H1 (cell line): ENCODE measurements around the gene PEX6. TPM values are rescaled to one million over a fixed set of nuclear protein-coding genes. Genes with fewer than 3 reads are reported as not detected.

Source experiments
- ASH2L ChIP-seq: fragments of 200-600, 300-600 bp; sonication (generic); IDR thresholded peaks from one replicate; pipeline ENCODE4 v1.7.1; 2017; ENCODE audit warnings: low read length
- BCL11A ChIP-seq, 2 experiments: IDR thresholded peaks; one replicate each; pipeline ENCODE4 v1.6.1; 2011; ENCODE audit warnings: low read depth in 2 of 2, low read length in 2 of 2, mild to moderate bottlenecking in 2 of 2
- CEBPB ChIP-seq: IDR thresholded peaks from 2 replicates; pipeline ENCODE4 v1.6.1; 2012; ENCODE audit warnings: low read depth, low read length
- CREB1 ChIP-seq: IDR thresholded peaks from 2 replicates; pipeline ENCODE4 v1.6.1; 2012; ENCODE audit warnings: inconsistent platforms
- EZH2 ChIP-seq: fragments of 200-600 bp; sonication (generic); IDR thresholded peaks from 2 replicates; pipeline ENCODE4 v1.7.1; 2012; ENCODE audit warnings: low read depth, mild to moderate bottlenecking, moderate library complexity, low read length, inconsistent platforms; ENCODE audit not compliant: severe bottlenecking
- GABPA ChIP-seq: IDR thresholded peaks from 2 replicates; pipeline ENCODE4 v1.6.1; 2011; ENCODE audit warnings: mild to moderate bottlenecking, low read length, moderate library complexity, borderline replicate concordance; ENCODE audit not compliant: insufficient read depth
- HDAC2 ChIP-seq, 2 experiments: fragments of 300-600 bp in 1 of 2; sonication (generic) in 1 of 2; IDR thresholded peaks; 2 replicates each; pipeline ENCODE4 v1.6.1; 2011 to 2012; ENCODE audit warnings: low read depth in 2 of 2, low read length in 2 of 2, mild to moderate bottlenecking in 2 of 2, moderate library complexity in 2 of 2, borderline replicate concordance in 1 of 2, inconsistent platforms in 1 of 2
- HDAC6 ChIP-seq: IDR thresholded peaks from one replicate; pipeline ENCODE4 v1.7.1; 2012; ENCODE audit warnings: low read depth, mild to moderate bottlenecking, inconsistent platforms, low read length, moderate library complexity
- KDM1A ChIP-seq: fragments of 200-600, 300-600 bp; sonication (generic); IDR thresholded peaks from 2 replicates; pipeline ENCODE4 v1.7.1; 2016; ENCODE audit warnings: mild to moderate bottlenecking, low read length, borderline replicate concordance
- KDM4A ChIP-seq: IDR thresholded peaks from one replicate; pipeline ENCODE4 v1.7.1; 2012; ENCODE audit warnings: low read depth, mild to moderate bottlenecking, moderate library complexity, low read length, inconsistent platforms; ENCODE audit not compliant: severe bottlenecking
- MAFK ChIP-seq: IDR thresholded peaks from 2 replicates; pipeline ENCODE4 v1.6.1; 2012; ENCODE audit warnings: low read depth, mild to moderate bottlenecking, improper control_type of control experiment, low read length
- POLR2A ChIP-seq, 2 experiments: IDR thresholded peaks; 1 replicate in 1 of 2; 2 replicates in 1 of 2; pipeline ENCODE4 v1.6.1; 2011; ENCODE audit warnings: low read depth in 2 of 2, low read length in 2 of 2, mild to moderate bottlenecking in 2 of 2; ENCODE audit errors: control extremely low read depth in 1 of 2
- RAD21 ChIP-seq, 2 experiments: IDR thresholded peaks in 1 of 2; conservative IDR thresholded peaks in 1 of 2; 2 replicates each; pipeline ENCODE4 v1.6.1; 2011; ENCODE audit warnings: low read depth in 2 of 2, low read length in 2 of 2, improper control_type of control experiment in 1 of 2, inconsistent platforms in 1 of 2, mild to moderate bottlenecking in 1 of 2, moderate library complexity in 1 of 2
- RBBP5 ChIP-seq: IDR thresholded peaks from 2 replicates; pipeline ENCODE4 v1.7.1; 2012; ENCODE audit warnings: low read depth, mild to moderate bottlenecking, inconsistent platforms, low read length, moderate library complexity, borderline replicate concordance
- RFX5 ChIP-seq: IDR thresholded peaks from 2 replicates; pipeline ENCODE4 v1.6.1; 2011; ENCODE audit warnings: low read depth, low read length, improper control_type of control experiment, borderline replicate concordance
- SIN3A ChIP-seq, 2 experiments: IDR thresholded peaks in 1 of 2; conservative IDR thresholded peaks in 1 of 2; 2 replicates each; pipeline ENCODE4 v1.6.1; 2011 to 2012; ENCODE audit warnings: low read length in 2 of 2, improper control_type of control experiment in 1 of 2, low read depth in 1 of 2, mild to moderate bottlenecking in 1 of 2
- SIX5 ChIP-seq: IDR thresholded peaks from 2 replicates; pipeline ENCODE4 v1.6.1; 2011; ENCODE audit warnings: mild to moderate bottlenecking, low read depth, low read length
- SP1 ChIP-seq: IDR thresholded peaks from 2 replicates; pipeline ENCODE4 v1.6.1; 2011; ENCODE audit warnings: low read depth, low read length
- SP4 ChIP-seq: IDR thresholded peaks from 2 replicates; pipeline ENCODE4 v1.6.1; 2012; ENCODE audit warnings: low read length, inconsistent platforms
- TCF12 ChIP-seq: IDR thresholded peaks from 2 replicates; pipeline ENCODE4 v1.6.1; 2011; ENCODE audit warnings: low read depth, mild to moderate bottlenecking, low read length
- polyA plus RNA-seq, 7 experiments: library from polyadenylated mRNA; depleted of rRNA in 3 of 7; stranded (reverse) in 5 of 7; unstranded in 2 of 7; fragments of >200 nt in 5 of 7; fragments of 200-250 nt in 2 of 7; gene quantifications; 1 replicate in 5 of 7; 2 replicates in 1 of 7; 4 replicates in 1 of 7; pipeline versions ENCODE4 v1.2.1 to v1.2.3, GENCODE V29; 2011 to 2013; ENCODE audit warnings: missing spikeins in 2 of 7, mixed read lengths in 2 of 7
- total RNA-seq: library from RNA; stranded (reverse); fragmentation: NEBNext Ultra II Directional; extraction: Animal tissue kit (Norgen Biotek cat#: 25700); gene quantifications from 2 replicates; pipeline ENCODE4 v1.2.1, GENCODE V29; 2021
- TF ChIP-seq, protein P1 (sequence below): IDR thresholded peaks from 2 replicates; pipeline ENCODE4 v1.6.1; 2011; ENCODE audit warnings: low read length, improper control_type of control experiment
- TF ChIP-seq, protein P2 (sequence below): IDR thresholded peaks from 2 replicates; pipeline ENCODE4 v1.6.1; 2012; ENCODE audit warnings: low read length, inconsistent platforms

Gene PEX6
- total and polyA plus RNA-seq, 2 of the 8 experiments (the other 6 are each of a cell fraction or from before 2014, with no cell fraction given) = 6.4 to 12.5 TPM

DNA sequence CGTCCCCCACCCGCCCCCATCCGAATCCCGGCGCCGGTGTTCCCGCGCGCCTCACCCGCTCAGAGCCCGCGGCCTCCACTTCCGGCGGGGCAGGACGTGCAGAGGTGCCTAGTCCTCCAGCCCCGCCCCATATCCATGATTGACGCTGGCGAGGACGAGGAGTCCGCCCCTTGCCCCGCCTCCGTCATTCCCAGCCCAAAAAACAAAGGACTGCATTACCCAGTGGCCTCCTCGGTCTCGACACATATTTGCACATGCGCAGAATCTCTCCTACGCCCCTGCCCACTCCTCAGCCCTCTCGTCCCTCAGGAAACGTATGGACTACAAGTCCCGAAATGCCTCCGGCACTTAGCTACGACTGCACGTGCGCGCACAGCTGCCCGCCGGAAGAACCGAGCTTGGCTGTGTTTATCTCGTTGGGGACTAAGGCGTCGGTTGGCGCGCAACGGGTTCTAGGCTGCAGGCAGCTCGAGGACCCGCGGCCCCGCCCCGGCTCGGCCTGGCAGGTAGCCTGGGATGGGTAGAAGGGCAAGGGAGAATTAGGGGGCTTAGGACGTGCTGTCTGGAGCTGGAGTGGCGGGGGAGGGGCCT lies 35.0 kb upstream of the PEX6 start, which contains the start of the genes KLHDC3 and MEA1 (continued):
- TF ChIP-seq TCF12 (0 out of 2 replicates have a peak, but pooled peaks have one; percentile 42), ASH2L (peak; percentile 97), CREB1 (peak; percentile 87), RBBP5 (peak; percentile 87), RAD21 (IDR thresholded peaks at IDR 0.05 in 1 of 2, conservative IDR thresholded peaks at IDR 0.05 in 1 of 2; ENCODE audit: low read depth in 2 of 2, low read length in 2 of 2) (peak in 1 of 2 experiments; percentile 12; a peak in 1 of 4 replicates), KDM4A (peak; percentile 47), SP4 (peak; percentile 96; the same call in 1 of the 2 replicates), EZH2 (no peak), SIN3A (conservative IDR thresholded peaks at IDR 0.05 in 1 of 2, IDR thresholded peaks at IDR 0.05 in 1 of 2; ENCODE audit: low read depth in 1 of 2, low read length in 2 of 2) (peak; percentile 84 to 98), CEBPB (no peak), HDAC6 (no peak), HDAC2 (IDR thresholded peaks at IDR 0.05; ENCODE audit: borderline replicate concordance in 1 of 2, low read depth in 2 of 2, low read length in 2 of 2) (peak in 1 of 2 experiments; percentile 80; a peak in 2 of 4 replicates), MAFK (no peak), GABPA (no peak; the same call in 1 of the 2 replicates), KDM1A (peak; percentile 77), POLR2A (IDR thresholded peaks at IDR 0.05; ENCODE audit: control extremely low read depth in 1 of 2, low read depth in 2 of 2, low read length in 2 of 2) (no peak), RFX5 (no peak), SP1 (no peak; the same call in 1 of the 2 replicates), SIX5 (peak; percentile 80), BCL11A (IDR thresholded peaks at IDR 0.05; ENCODE audit: low read depth in 2 of 2, low read length in 2 of 2) (no peak)
- TF ChIP-seq, protein P1, sequence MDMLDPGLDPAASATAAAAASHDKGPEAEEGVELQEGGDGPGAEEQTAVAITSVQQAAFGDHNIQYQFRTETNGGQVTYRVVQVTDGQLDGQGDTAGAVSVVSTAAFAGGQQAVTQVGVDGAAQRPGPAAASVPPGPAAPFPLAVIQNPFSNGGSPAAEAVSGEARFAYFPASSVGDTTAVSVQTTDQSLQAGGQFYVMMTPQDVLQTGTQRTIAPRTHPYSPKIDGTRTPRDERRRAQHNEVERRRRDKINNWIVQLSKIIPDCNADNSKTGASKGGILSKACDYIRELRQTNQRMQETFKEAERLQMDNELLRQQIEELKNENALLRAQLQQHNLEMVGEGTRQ = peak; percentile 62; the same call in 1 of the 2 replicates
- TF ChIP-seq, protein P2, sequence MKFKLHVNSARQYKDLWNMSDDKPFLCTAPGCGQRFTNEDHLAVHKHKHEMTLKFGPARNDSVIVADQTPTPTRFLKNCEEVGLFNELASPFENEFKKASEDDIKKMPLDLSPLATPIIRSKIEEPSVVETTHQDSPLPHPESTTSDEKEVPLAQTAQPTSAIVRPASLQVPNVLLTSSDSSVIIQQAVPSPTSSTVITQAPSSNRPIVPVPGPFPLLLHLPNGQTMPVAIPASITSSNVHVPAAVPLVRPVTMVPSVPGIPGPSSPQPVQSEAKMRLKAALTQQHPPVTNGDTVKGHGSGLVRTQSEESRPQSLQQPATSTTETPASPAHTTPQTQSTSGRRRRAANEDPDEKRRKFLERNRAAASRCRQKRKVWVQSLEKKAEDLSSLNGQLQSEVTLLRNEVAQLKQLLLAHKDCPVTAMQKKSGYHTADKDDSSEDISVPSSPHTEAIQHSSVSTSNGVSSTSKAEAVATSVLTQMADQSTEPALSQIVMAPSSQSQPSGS = no peak
